ENCODE data around the gene MCAT. TPM values are rescaled to one million over a fixed set of nuclear protein-coding genes. Genes with fewer than 3 reads are reported as not detected.

The MCAT gene
- total RNA-seq, 4 donors from 2014 or later, result 18.2 to 33.7 (median 31.1) TPM

DNA sequence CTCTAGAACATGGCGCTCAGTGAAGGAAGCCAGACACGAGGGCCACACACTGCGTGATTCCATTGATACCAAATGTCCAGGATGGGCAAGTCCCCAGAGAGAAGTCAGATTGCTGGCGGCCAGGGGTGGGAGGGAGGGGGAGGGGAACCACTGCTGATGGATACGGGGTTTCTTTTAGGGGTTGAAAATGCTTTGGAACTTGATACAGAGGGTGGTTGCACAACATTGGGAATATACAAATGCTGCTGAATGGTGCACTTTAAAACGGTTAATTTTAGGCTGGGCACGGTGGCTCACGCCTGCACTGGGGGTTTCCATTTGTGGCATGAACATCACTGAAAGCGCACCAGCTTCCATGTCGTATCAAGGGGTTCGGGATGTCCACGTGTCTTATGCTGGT lies 13.2 kb upstream of the MCAT start:
- H3K27me3 ChIP-seq, result no peaks in the 10 kb centered on the region
- no peaks in the 10 kb centered on the region for H3K36me3 ChIP-seq
- peaks cover 13 to 22% of the 10 kb centered on the region in 2 donors for H3K4me1 ChIP-seq
- H3K9me3 ChIP-seq, result no peaks in the 10 kb centered on the region
- ATAC-seq (no peak), DNase-seq (no peak)
- no peak overlapping the region for H3K27ac ChIP-seq
- no peak overlapping the region for H3K4me3 ChIP-seq
- intact Hi-C loops (cut with DNase I; ENCODE audit: low total_unique reads), result no loop called here
- TF ChIP-seq, protein P1, sequence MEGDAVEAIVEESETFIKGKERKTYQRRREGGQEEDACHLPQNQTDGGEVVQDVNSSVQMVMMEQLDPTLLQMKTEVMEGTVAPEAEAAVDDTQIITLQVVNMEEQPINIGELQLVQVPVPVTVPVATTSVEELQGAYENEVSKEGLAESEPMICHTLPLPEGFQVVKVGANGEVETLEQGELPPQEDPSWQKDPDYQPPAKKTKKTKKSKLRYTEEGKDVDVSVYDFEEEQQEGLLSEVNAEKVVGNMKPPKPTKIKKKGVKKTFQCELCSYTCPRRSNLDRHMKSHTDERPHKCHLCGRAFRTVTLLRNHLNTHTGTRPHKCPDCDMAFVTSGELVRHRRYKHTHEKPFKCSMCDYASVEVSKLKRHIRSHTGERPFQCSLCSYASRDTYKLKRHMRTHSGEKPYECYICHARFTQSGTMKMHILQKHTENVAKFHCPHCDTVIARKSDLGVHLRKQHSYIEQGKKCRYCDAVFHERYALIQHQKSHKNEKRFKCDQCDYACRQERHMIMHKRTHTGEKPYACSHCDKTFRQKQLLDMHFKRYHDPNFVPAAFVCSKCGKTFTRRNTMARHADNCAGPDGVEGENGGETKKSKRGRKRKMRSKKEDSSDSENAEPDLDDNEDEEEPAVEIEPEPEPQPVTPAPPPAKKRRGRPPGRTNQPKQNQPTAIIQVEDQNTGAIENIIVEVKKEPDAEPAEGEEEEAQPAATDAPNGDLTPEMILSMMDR (IDR thresholded peaks at IDR 0.05 in 4 of 5, conservative IDR thresholded peaks at IDR 0.05 in 1 of 5), result no peak
- TF ChIP-seq POLR2A (IDR thresholded peaks at IDR 0.05), result no peak
- in situ Hi-C loops (cut with MboI; ENCODE audit: low sequenced_read_pairs in 4 of 4), result no loop called here

DNA sequence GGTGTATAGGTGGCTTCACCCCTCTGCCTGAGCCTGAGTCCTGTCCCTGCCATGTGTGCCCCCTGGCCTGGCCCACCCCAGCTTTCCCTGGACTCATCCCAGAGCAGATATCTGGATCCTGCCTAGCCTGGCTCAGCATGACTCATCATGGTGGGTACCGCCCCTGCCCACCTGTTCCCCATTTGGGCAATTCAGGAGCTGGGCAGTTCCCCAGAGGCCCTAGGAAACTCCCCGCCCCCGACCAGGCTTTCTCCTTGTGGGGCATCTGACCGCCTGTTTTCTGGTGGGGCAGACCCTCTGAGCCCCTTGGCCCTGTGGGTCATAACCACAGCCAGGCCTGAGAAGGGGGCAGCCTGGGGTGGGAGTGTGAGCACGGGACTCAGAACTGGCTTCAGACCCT lies 12.6 kb upstream of the MCAT start:
- peaks cover 13 to 25% of the 10 kb centered on the region in 2 donors for H3K4me1 ChIP-seq
- ATAC-seq, result no peak
- no peak for TF ChIP-seq POLR2A (IDR thresholded peaks at IDR 0.05)
- H3K27me3 ChIP-seq, result no peaks in the 10 kb centered on the region
- no peak overlapping the region for H3K27ac ChIP-seq
- intact Hi-C loops (cut with DNase I; ENCODE audit: low total_unique reads), result no loop called here
- H3K36me3 ChIP-seq, result no peaks in the 10 kb centered on the region
- DNase-seq, result no peak
- no peaks in the 10 kb centered on the region for H3K9me3 ChIP-seq
- in situ Hi-C loops (cut with MboI; ENCODE audit: low sequenced_read_pairs in 4 of 4), result no loop called here
- H3K4me3 ChIP-seq, result no peak overlapping the region

DNA sequence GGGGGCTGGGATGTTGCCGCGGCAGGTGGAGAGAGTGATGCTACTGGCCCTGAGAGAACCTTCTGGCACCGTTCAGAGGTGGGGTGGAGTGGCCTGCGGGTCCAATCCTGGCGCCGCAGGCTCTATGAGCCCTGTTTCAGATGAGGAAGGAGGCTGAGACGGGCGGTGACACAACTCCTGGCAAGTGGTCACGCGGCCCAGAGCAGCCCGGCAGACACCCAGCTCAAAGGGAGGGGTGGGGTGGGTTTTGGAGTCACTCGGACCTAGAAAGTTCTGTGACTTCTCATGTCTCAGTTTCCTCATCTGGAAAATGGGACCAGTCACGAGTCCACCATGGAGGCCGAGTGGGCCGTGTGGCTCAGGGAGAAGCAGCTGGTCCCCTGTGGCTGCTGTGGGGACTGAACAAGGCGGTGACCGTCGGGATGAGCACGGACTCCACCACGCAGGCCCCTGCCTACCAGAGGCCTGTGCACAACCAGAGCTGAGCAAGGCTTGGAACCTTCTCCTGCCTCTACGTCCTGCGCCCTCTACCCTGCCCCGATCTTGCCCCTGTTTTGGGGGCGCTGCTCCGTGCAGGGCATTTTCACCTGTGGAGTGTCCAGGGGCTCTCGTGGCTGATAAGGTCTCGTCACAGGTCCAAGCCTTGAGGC lies 11.8 kb upstream of the MCAT start:
- in situ Hi-C loops (cut with MboI; ENCODE audit: low sequenced_read_pairs in 4 of 4) (no loop called here), intact Hi-C loops (cut with DNase I; ENCODE audit: low total_unique reads) (no loop called here)
- DNase-seq (peak in 1 of 2 donors; percentile 33), ATAC-seq (no peak)
- Histone ChIP-seq H3K36me3 (no peaks in the 10 kb centered on the region), H3K27me3 (no peaks in the 10 kb centered on the region), H3K27ac (no peak overlapping the region), H3K4me1 (peaks cover 13 to 27% of the 10 kb centered on the region in 2 donors), H3K4me3 (no peak overlapping the region), H3K9me3 (no peaks in the 10 kb centered on the region)
- TF ChIP-seq, protein P1 (IDR thresholded peaks at IDR 0.05 in 4 of 5, conservative IDR thresholded peaks at IDR 0.05 in 1 of 5), result no peak

DNA sequence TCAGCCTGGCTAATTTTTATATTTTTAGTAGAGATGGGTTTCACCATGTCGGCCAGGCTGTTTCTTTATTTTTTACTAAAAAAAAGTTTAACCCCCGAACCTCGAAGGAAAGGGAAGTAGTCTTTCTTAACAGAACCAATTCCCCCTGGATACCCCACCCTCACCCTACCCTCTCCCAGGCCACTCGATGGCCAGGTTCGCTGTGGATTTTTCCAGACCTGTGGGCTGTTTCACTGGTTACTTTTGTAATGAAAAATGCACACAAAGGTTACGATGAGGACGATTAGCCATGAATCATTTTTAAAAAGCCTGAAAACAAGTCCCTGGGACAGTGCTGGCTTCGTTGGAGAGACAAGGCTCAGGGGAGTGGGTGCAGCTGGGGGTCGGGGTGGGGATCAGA lies 10.7 kb upstream of the MCAT start:
- Histone ChIP-seq H3K4me3 (no peak overlapping the region), H3K27me3 (no peaks in the 10 kb centered on the region), H3K27ac (no peak overlapping the region), H3K9me3 (no peaks in the 10 kb centered on the region), H3K36me3 (no peaks in the 10 kb centered on the region), H3K4me1 (peaks cover 13 to 27% of the 10 kb centered on the region in 2 donors)
- ATAC-seq (no peak), DNase-seq (no peak)
- TF ChIP-seq POLR2A (IDR thresholded peaks at IDR 0.05), result no peak
- TF ChIP-seq, protein P1 (IDR thresholded peaks at IDR 0.05 in 4 of 5, conservative IDR thresholded peaks at IDR 0.05 in 1 of 5), result no peak
- in situ Hi-C loops (cut with MboI; ENCODE audit: low sequenced_read_pairs in 4 of 4) (no loop called here), intact Hi-C loops (cut with DNase I; ENCODE audit: low total_unique reads) (no loop called here)

DNA sequence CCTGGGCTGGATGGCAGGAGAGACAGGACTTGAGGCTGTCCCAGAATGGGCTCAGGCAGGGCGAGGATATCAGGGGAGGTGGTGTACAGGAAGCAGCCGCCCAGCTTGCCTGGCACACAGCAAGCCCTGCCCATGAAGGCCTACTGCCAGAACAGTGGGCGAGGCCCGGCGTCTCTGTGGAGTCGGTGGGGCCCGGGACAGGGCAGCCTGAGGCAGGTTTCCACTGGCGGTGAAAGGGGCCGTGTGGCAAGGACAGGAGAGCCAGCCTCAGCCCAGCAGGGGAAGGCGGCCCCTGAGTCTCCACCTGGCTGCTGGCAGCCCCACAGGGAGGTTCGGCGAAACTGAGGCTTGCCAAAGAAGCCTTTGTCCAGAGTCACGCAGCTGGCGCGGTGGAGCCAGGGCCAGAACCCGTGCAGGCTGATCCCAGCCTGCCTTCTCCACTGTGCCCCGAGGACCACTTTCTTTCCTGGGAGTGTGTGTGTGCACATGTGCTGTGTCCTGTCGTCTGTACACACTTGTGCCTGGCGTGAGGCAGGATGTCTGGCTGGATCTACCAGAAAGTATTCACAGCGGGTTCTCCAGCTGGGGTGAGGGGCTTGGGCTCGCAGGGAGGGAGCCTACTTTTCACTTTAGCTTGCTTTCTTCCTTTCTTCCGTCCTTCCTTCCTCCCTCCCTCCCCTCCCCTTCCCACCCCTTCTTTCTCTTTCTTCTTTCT lies 9.3 kb upstream of the MCAT start:
- no peaks in the 10 kb centered on the region for H3K27me3 ChIP-seq
- DNase-seq (peak; percentile 45 to 62), ATAC-seq (peak; percentile 39 to 42)
- H3K4me3 ChIP-seq, result peak overlapping the region; percentile 73 to 87 (median 79)
- peaks cover 13 to 27% of the 10 kb centered on the region in 2 donors for H3K4me1 ChIP-seq
- H3K9me3 ChIP-seq, result no peaks in the 10 kb centered on the region
- peak overlapping the region; percentile 74 to 85 (median 81) for H3K27ac ChIP-seq
- H3K36me3 ChIP-seq, result no peaks in the 10 kb centered on the region
- intact Hi-C loops (cut with DNase I; ENCODE audit: low total_unique reads), result loop anchor here (1.0 kb wide), 1 partner anchor 34 kb away; no protein-coding TSS in a partner anchor
- in situ Hi-C loops (cut with MboI; ENCODE audit: low sequenced_read_pairs in 4 of 4), result no loop called here
- no peak for TF ChIP-seq POLR2A (IDR thresholded peaks at IDR 0.05)
- TF ChIP-seq, protein P1 (IDR thresholded peaks at IDR 0.05 in 4 of 5, conservative IDR thresholded peaks at IDR 0.05 in 1 of 5), result no peak

Data from gastrocnemius medialis (tissue), 4 donors.